Activated naive CD4-positive, alpha-beta T cell treated with anti-CD3 and anti-CD28 coated beads, Interleukin-2, amount 10 ng/mL, durations not matched to agents 7 days and 5 days (primary cell): Measurements from ENCODE around the gene SENP1.

ENCODE experiments used
- CTCF ChIA-PET: fragments of 350-600 bp; sonication (Branson Sonifier 250); formaldehyde crosslinking; loops from one replicate; lab custom pipeline; 2021; ENCODE audit warnings: antibody characterized with exemption; lab: Charles Lee
- DNase-seq: peaks from one replicate; pipeline ENCODE4 v3.0.0-alpha.2; 2020
- H3K27ac Mint-ChIP-seq: one replicate; pipeline ENCODE4 v1.8.0; 2021; ENCODE audit warnings: mild to moderate bottlenecking, moderate library complexity, mixed read lengths
- H3K27me3 Mint-ChIP-seq: one replicate; pipeline ENCODE4 v1.8.0; 2021; ENCODE audit warnings: mild to moderate bottlenecking, mixed read lengths
- H3K36me3 Mint-ChIP-seq: one replicate; pipeline ENCODE4 v1.8.0; 2021; ENCODE audit warnings: mixed read lengths
- H3K4me1 Mint-ChIP-seq: one replicate; pipeline ENCODE4 v1.8.0; 2021; ENCODE audit warnings: mixed read lengths
- H3K4me3 Mint-ChIP-seq: one replicate; pipeline ENCODE4 v1.8.0; 2021; ENCODE audit warnings: mild to moderate bottlenecking, moderate library complexity, mixed read lengths
- H3K9me3 Mint-ChIP-seq: one replicate; pipeline ENCODE4 v1.8.0; 2021; ENCODE audit warnings: mixed read lengths

Gene SENP1

DNA sequence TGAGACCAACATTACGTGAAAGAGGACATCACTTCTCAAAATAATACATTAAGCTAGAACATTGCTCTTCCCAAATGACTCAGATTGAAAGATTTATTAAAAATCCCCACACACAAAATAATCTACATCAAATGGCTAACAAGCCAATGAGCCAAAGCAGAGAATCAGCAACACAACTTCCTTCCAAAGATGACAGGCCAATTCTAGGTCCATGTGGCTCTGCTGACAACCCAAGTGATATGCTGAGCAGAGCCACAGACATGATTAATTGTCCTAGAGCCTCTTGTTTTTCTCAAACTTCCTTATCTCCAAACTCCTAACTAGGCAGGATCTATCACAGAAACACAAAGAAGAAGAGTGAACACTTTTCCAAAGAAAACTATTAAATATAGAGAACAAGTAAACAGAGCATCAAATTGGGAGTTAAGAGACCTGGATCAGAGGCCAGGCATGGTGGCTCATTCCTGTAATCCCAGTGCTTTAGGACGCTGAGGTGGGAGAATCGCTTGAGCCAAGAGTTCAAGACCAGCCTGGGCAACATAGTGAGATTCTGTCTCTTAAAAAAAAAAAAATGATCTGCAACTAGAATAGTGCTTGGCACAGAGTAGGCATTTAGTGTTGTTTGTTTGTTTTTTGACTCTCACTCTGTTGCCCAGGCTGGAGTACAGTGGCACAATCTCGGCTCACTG lies 38.5 kb downstream of the SENP1 start:
- H3K9me3 Mint-ChIP-seq, result no peaks in the 10 kb centered on the region
- H3K27me3 Mint-ChIP-seq, result no peaks in the 10 kb centered on the region
- H3K4me1 Mint-ChIP-seq, result no peaks in the 10 kb centered on the region
- peaks cover 56% of the 10 kb centered on the region for H3K36me3 Mint-ChIP-seq
- CTCF ChIA-PET, result interaction anchor here (0.8 kb wide), 1 partner anchor 130 kb away, joined by 3 read pairs; no protein-coding TSS in a partner anchor
- H3K27ac Mint-ChIP-seq, result no peak overlapping the region
- no peak for DNase-seq
- H3K4me3 Mint-ChIP-seq, result no peak overlapping the region

- CTCF ChIA-PET, result no interaction called here
- no peak overlapping the region for H3K4me3 Mint-ChIP-seq
- no peaks in the 10 kb centered on the region for H3K9me3 Mint-ChIP-seq
- peaks cover 68% of the 10 kb centered on the region for H3K36me3 Mint-ChIP-seq
- no peak for DNase-seq
- no peaks in the 10 kb centered on the region for H3K4me1 Mint-ChIP-seq
- H3K27ac Mint-ChIP-seq, result no peak overlapping the region
- no peaks in the 10 kb centered on the region for H3K27me3 Mint-ChIP-seq
Observed at GRCh38 chr12:48065041-48065440, 40.8 kb downstream of the SENP1 start.

- peaks cover 7% of the 10 kb centered on the region for H3K9me3 Mint-ChIP-seq
- no peaks in the 10 kb centered on the region for H3K4me1 Mint-ChIP-seq
- CTCF ChIA-PET, result interaction anchor here (0.6 kb wide), 1 partner anchor 19 kb away, joined by 3 read pairs; no protein-coding TSS in a partner anchor
- peaks cover 72% of the 10 kb centered on the region for H3K36me3 Mint-ChIP-seq
- H3K27me3 Mint-ChIP-seq, result no peaks in the 10 kb centered on the region
- no peak for DNase-seq
- no peak overlapping the region for H3K4me3 Mint-ChIP-seq
- no peak overlapping the region for H3K27ac Mint-ChIP-seq
Observed at GRCh38 chr12:48063530-48063929, 42.3 kb downstream of the SENP1 start.

DNA sequence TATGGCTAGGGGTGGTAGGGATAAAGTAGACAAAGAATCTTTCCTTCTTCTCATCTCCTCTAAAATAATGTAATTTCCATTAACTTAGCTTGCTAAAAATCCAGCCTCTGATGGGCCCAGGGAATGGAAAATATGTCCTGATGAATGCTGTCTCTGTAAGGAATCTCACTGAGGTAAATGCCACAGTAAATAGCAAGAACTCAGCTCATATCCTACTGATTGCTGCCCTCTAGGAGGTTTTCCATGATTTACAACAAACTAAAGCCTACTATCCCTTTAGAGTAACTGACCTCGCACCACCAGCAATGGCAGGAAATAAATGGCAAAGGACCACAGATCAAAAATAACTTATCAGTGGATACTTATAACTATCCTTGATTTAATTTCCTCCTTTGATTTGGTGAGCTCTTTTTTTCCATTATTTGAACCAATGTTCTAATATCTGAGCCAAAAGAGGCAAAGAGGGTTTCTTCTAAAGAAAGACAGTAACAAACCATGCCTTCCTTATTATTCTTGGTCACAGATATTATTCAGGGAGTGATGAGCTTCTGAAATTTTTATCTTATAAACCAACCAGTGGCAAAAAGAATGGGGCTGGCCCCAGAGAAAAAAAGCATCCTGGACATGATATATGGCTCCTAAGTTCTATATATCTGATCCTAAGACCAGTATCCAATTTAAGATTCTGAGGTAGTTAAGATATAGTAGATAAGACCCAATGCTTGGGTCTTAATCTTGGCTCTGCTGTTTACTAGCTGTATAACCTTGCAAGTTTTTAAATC lies 43.8 kb downstream of the SENP1 start:
- Mint-ChIP-seq H3K4me1 (no peaks in the 10 kb centered on the region), H3K27ac (no peak overlapping the region), H3K4me3 (no peak overlapping the region), H3K27me3 (no peaks in the 10 kb centered on the region), H3K36me3 (peaks cover 72% of the 10 kb centered on the region), H3K9me3 (peaks cover 8% of the 10 kb centered on the region)
- no peak for DNase-seq
- CTCF ChIA-PET, result no interaction called here

- H3K9me3 Mint-ChIP-seq, result peaks cover 8% of the 10 kb centered on the region
- CTCF ChIA-PET, result no interaction called here
- no peak overlapping the region for H3K27ac Mint-ChIP-seq
- DNase-seq, result no peak
- H3K36me3 Mint-ChIP-seq, result peaks cover 66% of the 10 kb centered on the region
- no peaks in the 10 kb centered on the region for H3K4me1 Mint-ChIP-seq
- H3K4me3 Mint-ChIP-seq, result no peak overlapping the region
- H3K27me3 Mint-ChIP-seq, result no peaks in the 10 kb centered on the region
Observed at GRCh38 chr12:48060474-48060873, 45.4 kb downstream of the SENP1 start.

DNA sequence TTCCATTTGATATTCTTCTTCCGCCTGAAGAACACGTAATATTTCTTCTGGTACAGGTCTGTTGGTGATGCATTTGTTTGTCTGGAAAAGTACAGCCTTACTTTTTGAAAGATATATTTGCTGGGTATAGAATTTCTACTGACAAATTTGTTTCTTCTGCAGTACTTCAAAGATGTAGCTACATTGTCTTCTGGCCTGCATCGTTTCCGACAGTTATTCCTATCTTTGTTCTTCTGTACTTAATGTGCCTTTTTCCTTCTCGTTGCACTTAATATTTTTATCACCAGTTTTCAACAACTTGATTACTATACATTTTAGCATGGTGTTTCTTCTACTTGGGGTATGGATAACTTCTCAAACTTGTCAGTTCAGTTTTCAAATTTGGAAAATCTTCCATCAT lies 47.1 kb downstream of the SENP1 start:
- CTCF ChIA-PET, result no interaction called here
- H3K36me3 Mint-ChIP-seq, result peaks cover 54% of the 10 kb centered on the region
- no peak overlapping the region for H3K4me3 Mint-ChIP-seq
- no peaks in the 10 kb centered on the region for H3K4me1 Mint-ChIP-seq
- no peak for DNase-seq
- H3K9me3 Mint-ChIP-seq, result peaks cover 8% of the 10 kb centered on the region
- no peaks in the 10 kb centered on the region for H3K27me3 Mint-ChIP-seq
- no peak overlapping the region for H3K27ac Mint-ChIP-seq

DNA sequence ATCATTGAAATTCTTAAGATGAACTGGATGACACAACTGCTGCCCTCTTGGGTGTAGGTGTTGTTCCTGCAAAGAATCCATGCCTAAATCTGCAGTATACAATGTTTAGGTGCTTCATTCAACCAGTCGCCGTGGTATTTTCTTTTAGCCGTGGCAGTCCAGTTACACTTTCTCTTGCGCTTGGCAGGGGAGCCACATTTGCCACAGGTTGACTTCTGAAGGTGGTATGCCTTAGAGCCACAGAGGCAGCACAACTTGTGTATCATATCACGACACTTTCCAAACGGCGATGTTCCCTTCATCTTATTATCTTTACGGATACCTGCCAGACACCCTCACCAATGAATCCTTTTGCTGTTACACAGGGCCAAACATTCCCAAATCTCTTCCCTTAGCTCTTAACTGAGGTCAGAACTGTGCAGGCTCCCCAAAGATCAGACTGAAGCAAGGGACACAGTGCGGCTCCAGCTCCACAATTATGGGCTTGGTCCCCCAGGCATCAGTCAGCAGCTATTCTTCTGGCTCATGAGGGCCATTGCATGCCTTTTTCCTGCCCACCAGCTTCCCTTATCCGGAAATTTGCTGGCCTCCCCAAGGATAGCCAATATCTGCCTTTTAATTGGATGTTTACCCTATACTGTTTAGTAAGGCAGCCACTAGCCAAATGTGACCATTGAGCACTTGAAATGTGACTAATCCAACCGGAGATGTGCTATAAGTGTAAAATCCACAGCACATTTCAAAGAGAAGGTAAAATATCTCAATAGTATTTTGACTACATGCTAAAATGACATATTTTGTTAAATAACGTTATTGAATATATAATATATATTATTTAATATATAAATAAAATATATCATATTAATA lies 50.7 kb downstream of the SENP1 start:
- Mint-ChIP-seq H3K4me3 (no peak overlapping the region), H3K4me1 (peaks cover 4% of the 10 kb centered on the region), H3K27me3 (no peaks in the 10 kb centered on the region), H3K27ac (no peak overlapping the region), H3K36me3 (peaks cover 26% of the 10 kb centered on the region), H3K9me3 (peaks cover 8% of the 10 kb centered on the region)
- DNase-seq, result peak; percentile 48
- CTCF ChIA-PET, result no interaction called here

GRCh38 chr12:48053883-48054282 lies 52.0 kb downstream of the SENP1 start:
- no peak overlapping the region for H3K4me3 Mint-ChIP-seq
- peaks cover 18% of the 10 kb centered on the region for H3K36me3 Mint-ChIP-seq
- peaks cover 4% of the 10 kb centered on the region for H3K4me1 Mint-ChIP-seq
- CTCF ChIA-PET, result no interaction called here
- no peak overlapping the region for H3K27ac Mint-ChIP-seq
- DNase-seq, result no peak
- H3K27me3 Mint-ChIP-seq, result no peaks in the 10 kb centered on the region
- peaks cover 5% of the 10 kb centered on the region for H3K9me3 Mint-ChIP-seq

DNA sequence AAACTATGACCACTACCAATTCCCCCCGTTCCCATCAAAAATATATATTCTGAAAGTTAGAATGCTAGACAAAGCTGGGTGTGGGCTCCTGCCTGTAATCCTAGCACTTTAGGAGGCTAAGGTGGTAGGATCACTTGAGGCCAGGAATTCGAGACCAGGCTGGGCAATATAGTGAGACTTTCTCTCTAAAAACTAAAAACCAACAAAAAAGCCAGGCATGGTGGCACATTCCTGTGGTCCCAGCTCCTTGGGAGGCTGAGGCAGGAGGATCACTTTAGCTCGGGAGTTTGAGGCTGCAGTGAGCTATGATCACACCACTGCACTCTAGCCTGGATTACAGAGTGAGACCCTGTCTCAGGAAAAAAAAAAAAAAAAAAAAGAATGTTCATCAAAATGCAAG lies 52.8 kb downstream of the SENP1 start:
- DNase-seq, result no peak
- Mint-ChIP-seq H3K27me3 (no peaks in the 10 kb centered on the region), H3K36me3 (peaks cover 17% of the 10 kb centered on the region), H3K9me3 (no peaks in the 10 kb centered on the region), H3K4me1 (peaks cover 4% of the 10 kb centered on the region), H3K27ac (no peak overlapping the region), H3K4me3 (no peak overlapping the region)
- CTCF ChIA-PET, result no interaction called here

DNA sequence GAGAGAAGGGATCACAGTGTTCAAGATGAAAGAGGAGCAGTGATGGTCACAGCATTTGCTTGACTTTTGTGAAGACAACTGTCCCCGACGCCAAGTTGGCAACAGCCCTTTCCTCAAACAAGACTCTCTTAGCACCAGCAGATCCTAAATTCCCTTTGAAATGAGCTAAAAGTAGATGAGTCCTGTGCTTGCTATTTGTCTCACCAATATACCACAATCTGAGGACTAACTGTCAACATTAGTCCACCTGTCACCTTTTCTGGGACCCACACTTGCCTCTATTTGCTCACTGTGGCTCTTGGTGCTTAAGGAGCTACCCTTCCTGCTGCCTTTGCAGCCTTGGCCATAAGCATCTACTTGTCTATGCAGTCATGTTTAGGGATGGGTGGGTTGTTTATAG lies 54.2 kb downstream of the SENP1 start:
- Mint-ChIP-seq H3K27me3 (no peaks in the 10 kb centered on the region), H3K36me3 (peaks cover 24% of the 10 kb centered on the region), H3K9me3 (no peaks in the 10 kb centered on the region), H3K4me3 (no peak overlapping the region), H3K27ac (no peak overlapping the region), H3K4me1 (peaks cover 4% of the 10 kb centered on the region)
- CTCF ChIA-PET, result no interaction called here
- no peak for DNase-seq

- Mint-ChIP-seq H3K36me3 (peaks cover 37% of the 10 kb centered on the region), H3K9me3 (no peaks in the 10 kb centered on the region), H3K4me3 (no peak overlapping the region), H3K4me1 (peaks cover 4% of the 10 kb centered on the region), H3K27me3 (no peaks in the 10 kb centered on the region), H3K27ac (no peak overlapping the region)
- CTCF ChIA-PET, result no interaction called here
- DNase-seq, result no peak
Observed at GRCh38 chr12:48050174-48050573, 55.7 kb downstream of the SENP1 start.

GRCh38 chr12:48045965-48046518 lies 59.8 kb downstream of the SENP1 start:
- no peak overlapping the region for H3K27ac Mint-ChIP-seq
- H3K4me1 Mint-ChIP-seq, result no peaks in the 10 kb centered on the region
- no peaks in the 10 kb centered on the region for H3K27me3 Mint-ChIP-seq
- peaks cover 46% of the 10 kb centered on the region for H3K36me3 Mint-ChIP-seq
- CTCF ChIA-PET, result interaction anchor here (0.7 kb wide), 1 partner anchor 131 kb away, joined by 5 read pairs; no protein-coding TSS in a partner anchor
- no peak for DNase-seq
- H3K4me3 Mint-ChIP-seq, result no peak overlapping the region
- H3K9me3 Mint-ChIP-seq, result no peaks in the 10 kb centered on the region

DNA sequence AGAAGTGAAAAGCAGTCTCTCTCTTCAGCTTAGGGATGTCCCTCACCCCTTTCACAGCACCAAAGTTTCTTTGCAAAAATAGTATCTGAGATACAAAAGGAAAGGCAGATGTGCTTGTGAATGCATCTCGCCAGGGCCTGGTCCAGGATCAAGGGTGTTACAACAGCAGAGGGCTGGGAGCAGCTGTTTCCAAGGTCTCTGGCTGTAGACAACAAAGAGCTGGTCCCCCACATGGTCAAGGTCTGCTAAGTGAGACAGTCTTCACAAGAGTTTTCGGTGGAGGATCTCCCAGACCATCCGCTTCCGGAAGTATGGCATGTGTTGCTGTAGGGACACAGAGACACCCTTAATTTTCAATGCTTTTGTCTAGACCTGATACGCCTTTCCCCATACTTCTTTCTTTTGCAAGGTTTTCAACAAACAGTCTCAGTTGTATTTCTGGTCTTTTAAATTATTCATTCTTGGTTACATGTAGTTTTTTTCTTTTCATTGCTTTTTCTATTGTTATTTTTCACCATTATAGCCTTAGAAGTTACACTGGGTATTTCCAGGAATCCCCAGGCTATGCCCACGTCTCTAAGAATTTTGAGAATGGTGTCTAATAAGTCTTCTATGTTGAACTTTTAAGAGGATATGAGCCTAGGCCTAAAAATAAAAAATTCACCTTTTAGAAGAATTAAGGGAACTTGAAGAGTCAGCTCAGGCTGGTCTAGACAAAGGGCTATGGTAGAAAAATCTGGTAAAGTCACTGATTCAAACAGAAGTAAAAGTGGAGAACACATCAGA lies 60.6 kb downstream of the SENP1 start:
- H3K4me1 Mint-ChIP-seq, result no peaks in the 10 kb centered on the region
- no peak overlapping the region for H3K27ac Mint-ChIP-seq
- peaks cover 46% of the 10 kb centered on the region for H3K36me3 Mint-ChIP-seq
- CTCF ChIA-PET, result interaction anchor here (0.7 kb wide), 1 partner anchor 132 kb away, joined by 5 read pairs; no protein-coding TSS in a partner anchor
- no peak overlapping the region for H3K4me3 Mint-ChIP-seq
- H3K27me3 Mint-ChIP-seq, result no peaks in the 10 kb centered on the region
- no peak for DNase-seq
- no peaks in the 10 kb centered on the region for H3K9me3 Mint-ChIP-seq
